ENCODE results near the gene MLLT6.
"Not testable (repeated sequence)": the region's sequence is repeated elsewhere in the genome, so short reads cannot be mapped to it uniquely, and the experiment has no call there.

The MLLT6 gene

DNA sequence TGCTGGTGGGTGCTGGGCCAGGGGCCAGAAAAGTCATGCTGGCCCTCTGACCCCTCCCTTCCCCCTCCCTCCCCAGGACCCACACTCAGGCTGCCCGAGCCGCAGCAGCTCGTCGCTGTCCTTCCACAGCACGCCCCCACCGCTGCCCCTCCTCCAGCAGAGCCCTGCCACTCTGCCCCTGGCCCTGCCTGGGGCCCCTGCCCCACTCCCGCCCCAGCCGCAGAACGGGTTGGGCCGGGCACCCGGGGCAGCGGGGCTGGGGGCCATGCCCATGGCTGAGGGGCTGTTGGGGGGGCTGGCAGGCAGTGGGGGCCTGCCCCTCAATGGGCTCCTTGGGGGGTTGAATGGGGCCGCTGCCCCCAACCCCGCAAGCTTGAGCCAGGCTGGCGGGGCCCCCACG lies 16.7 kb downstream of the MLLT6 start:
- Histone ChIP-seq H3K9ac (no peak overlapping the region), H3K27ac (no peak overlapping the region), H3K4me3 (IDR thresholded peaks at IDR 0.05; ENCODE audit: insufficient read depth, low read depth, low read length) (no peak overlapping the region), H4K20me1 (ENCODE audit: insufficient read depth) (no peaks in the 10 kb centered on the region), H3K79me2 (ENCODE audit: insufficient read depth, low read depth) (no peaks in the 10 kb centered on the region), H3K36me3 (ENCODE audit: insufficient read depth) (no peaks in the 10 kb centered on the region), H2AFZ (ENCODE audit: low read depth) (no peak overlapping the region), H3K27me3 (ENCODE audit: insufficient read depth, low read depth) (no peaks in the 10 kb centered on the region), H3K4me1 (ENCODE audit: low read depth, poor library complexity, severe bottlenecking) (no peaks in the 10 kb centered on the region), H3K4me2 (no peak overlapping the region)
- TF ChIP-seq, protein P1, sequence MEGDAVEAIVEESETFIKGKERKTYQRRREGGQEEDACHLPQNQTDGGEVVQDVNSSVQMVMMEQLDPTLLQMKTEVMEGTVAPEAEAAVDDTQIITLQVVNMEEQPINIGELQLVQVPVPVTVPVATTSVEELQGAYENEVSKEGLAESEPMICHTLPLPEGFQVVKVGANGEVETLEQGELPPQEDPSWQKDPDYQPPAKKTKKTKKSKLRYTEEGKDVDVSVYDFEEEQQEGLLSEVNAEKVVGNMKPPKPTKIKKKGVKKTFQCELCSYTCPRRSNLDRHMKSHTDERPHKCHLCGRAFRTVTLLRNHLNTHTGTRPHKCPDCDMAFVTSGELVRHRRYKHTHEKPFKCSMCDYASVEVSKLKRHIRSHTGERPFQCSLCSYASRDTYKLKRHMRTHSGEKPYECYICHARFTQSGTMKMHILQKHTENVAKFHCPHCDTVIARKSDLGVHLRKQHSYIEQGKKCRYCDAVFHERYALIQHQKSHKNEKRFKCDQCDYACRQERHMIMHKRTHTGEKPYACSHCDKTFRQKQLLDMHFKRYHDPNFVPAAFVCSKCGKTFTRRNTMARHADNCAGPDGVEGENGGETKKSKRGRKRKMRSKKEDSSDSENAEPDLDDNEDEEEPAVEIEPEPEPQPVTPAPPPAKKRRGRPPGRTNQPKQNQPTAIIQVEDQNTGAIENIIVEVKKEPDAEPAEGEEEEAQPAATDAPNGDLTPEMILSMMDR (conservative IDR thresholded peaks at IDR 0.05; ENCODE audit: low read depth, low read length) = no peak

DNA sequence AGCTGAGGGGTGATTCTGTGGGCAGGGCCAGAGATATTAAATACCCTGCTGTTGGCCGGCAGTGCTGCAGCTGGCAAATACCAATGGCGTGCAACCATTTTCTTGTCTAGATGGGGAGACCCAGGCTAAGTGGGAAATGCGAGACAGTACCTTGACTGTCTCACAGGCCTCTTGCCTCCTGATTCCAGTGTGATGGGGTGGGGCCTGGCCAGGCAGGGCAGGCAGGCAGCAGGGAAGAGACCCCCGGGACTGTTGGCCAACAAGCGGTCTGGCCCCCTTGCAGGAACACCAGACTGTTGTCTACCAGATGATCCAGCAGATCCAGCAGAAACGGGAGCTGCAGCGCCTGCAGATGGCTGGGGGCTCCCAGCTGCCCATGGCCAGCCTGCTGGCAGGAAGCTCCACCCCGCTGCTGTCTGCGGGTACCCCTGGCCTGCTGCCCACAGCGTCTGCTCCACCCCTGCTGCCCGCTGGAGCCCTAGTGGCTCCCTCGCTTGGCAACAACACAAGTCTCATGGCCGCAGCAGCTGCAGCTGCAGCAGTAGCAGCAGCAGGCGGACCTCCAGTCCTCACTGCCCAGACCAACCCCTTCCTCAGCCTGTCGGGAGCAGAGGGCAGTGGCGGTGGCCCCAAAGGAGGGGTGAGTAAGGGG lies 19.4 kb downstream of the MLLT6 start:
- Histone ChIP-seq H4K20me1 (ENCODE audit: insufficient read depth) (no peaks in the 10 kb centered on the region), H3K27ac (no peak overlapping the region), H3K9ac (no peak overlapping the region), H3K4me1 (ENCODE audit: low read depth, poor library complexity, severe bottlenecking) (peaks cover 2% of the 10 kb centered on the region), H3K79me2 (ENCODE audit: insufficient read depth, low read depth) (no peaks in the 10 kb centered on the region), H3K4me3 (IDR thresholded peaks at IDR 0.05; ENCODE audit: insufficient read depth, low read depth, low read length) (no peak overlapping the region), H2AFZ (ENCODE audit: low read depth) (no peak overlapping the region), H3K36me3 (ENCODE audit: insufficient read depth) (no peaks in the 10 kb centered on the region), H3K4me2 (no peak overlapping the region), H3K27me3 (ENCODE audit: insufficient read depth, low read depth) (no peaks in the 10 kb centered on the region)
- TF ChIP-seq, protein P1 (conservative IDR thresholded peaks at IDR 0.05; ENCODE audit: low read depth, low read length) = no peak

DNA sequence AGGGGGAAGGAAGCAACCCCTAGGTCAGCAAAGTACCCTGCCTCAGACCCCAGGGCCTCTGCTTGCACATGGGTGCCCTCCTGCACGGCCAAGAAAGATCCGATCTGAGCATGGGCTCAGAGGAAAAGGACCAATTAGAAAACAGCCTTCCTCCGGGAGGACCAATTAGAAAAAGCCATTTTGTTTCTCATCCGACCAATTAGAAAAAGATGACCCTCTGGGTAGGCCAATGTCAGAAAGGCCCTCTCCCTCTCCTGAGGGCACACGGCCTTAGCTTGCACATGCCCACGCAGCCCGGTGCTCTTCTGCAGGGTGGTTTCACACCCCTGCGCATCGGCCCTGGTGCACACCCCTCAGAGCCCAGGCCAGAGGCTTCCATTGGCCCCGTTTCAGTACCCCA lies 20.0 kb downstream of the MLLT6 start:
- Histone ChIP-seq H3K9ac (no peak overlapping the region), H3K27me3 (ENCODE audit: insufficient read depth, low read depth) (no peaks in the 10 kb centered on the region), H2AFZ (ENCODE audit: low read depth) (no peak overlapping the region), H3K79me2 (ENCODE audit: insufficient read depth, low read depth) (no peaks in the 10 kb centered on the region), H4K20me1 (ENCODE audit: insufficient read depth) (no peaks in the 10 kb centered on the region), H3K27ac (no peak overlapping the region), H3K4me2 (no peak overlapping the region), H3K4me3 (IDR thresholded peaks at IDR 0.05; ENCODE audit: insufficient read depth, low read depth, low read length) (no peak overlapping the region), H3K4me1 (ENCODE audit: low read depth, poor library complexity, severe bottlenecking) (peaks cover 6% of the 10 kb centered on the region), H3K36me3 (ENCODE audit: insufficient read depth) (no peaks in the 10 kb centered on the region)
- TF ChIP-seq, protein P1 (conservative IDR thresholded peaks at IDR 0.05; ENCODE audit: low read depth, low read length) = no peak

DNA sequence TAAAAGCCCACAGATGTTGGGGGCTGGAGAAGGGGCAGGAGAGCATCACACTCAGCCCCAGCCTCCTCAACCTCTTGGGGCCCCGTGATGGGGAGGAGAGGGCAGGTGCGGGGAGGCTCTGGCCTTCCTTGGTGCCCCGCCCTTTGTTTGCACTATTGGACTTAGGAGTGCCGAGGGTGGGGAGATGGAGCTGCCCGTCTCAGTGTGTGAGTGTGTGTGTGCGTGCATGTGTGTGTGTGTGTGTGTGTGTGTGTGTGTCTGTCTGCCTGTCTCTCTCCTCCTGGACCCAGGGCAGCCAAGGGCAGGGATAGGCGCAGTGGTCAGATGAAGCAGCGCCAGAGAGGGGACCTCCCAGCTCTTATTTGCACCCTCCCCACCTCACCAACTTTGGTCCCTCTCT lies 21.1 kb downstream of the MLLT6 start:
- not testable (repeated sequence) for H3K4me1 ChIP-seq (ENCODE audit: low read depth, poor library complexity, severe bottlenecking); H3K36me3 ChIP-seq (ENCODE audit: insufficient read depth); H2AFZ ChIP-seq (ENCODE audit: low read depth); H3K4me3 ChIP-seq (IDR thresholded peaks at IDR 0.05; ENCODE audit: insufficient read depth, low read depth, low read length); H3K27me3 ChIP-seq (ENCODE audit: insufficient read depth, low read depth); H4K20me1 ChIP-seq (ENCODE audit: insufficient read depth); H3K9ac ChIP-seq; H3K79me2 ChIP-seq (ENCODE audit: insufficient read depth, low read depth); H3K4me2 ChIP-seq; H3K27ac ChIP-seq

DNA sequence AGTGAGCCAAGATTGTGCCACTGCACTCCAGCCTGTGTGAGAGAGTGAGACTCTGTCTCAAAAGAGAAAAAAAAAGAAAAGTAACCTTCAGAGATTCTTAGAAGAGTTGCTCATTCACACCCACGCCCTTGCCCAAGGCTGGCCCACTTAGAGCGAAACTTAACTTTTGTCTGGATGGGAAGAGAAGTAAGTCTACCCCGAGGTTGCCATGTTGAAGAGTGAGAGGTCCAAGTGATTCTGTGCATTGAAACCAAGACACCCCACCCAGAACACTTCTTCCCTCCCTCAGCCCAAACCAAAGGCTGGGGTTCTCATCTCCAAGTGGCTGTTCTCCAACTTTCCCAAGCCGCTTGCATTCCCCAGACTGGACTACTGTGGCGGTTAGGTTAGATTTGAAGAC lies 22.7 kb downstream of the MLLT6 start:
- no peak overlapping the region for H3K27ac ChIP-seq
- no peaks in the 10 kb centered on the region for H4K20me1 ChIP-seq (ENCODE audit: insufficient read depth)
- peaks cover 18% of the 10 kb centered on the region for H3K4me1 ChIP-seq (ENCODE audit: low read depth, poor library complexity, severe bottlenecking)
- TF ChIP-seq, protein P1 (conservative IDR thresholded peaks at IDR 0.05; ENCODE audit: low read depth, low read length) = no peak
- no peaks in the 10 kb centered on the region for H3K27me3 ChIP-seq (ENCODE audit: insufficient read depth, low read depth)
- no peak overlapping the region for H3K4me3 ChIP-seq (IDR thresholded peaks at IDR 0.05; ENCODE audit: insufficient read depth, low read depth, low read length)
- H3K9ac ChIP-seq = no peak overlapping the region
- no peak overlapping the region for H3K4me2 ChIP-seq
- no peaks in the 10 kb centered on the region for H3K36me3 ChIP-seq (ENCODE audit: insufficient read depth)
- no peak overlapping the region for H2AFZ ChIP-seq (ENCODE audit: low read depth)
- H3K79me2 ChIP-seq (ENCODE audit: insufficient read depth, low read depth) = peaks cover 12% of the 10 kb centered on the region; the same call in 1 of the 2 replicates

Data from KMS-11 (cell line).